K562 (cell line): Measurements from ENCODE around the gene EPB41L4B. TPM values are rescaled to one million over a fixed set of nuclear protein-coding genes. Genes with fewer than 3 reads are reported as not detected.

ENCODE experiments used
- ARID3A ChIP-seq: IDR thresholded peaks from 2 replicates; pipeline ENCODE4 v1.6.1; 2012; ENCODE audit warnings: low read depth, low read length, improper control_type of control experiment, borderline replicate concordance
- BRD9 ChIP-seq: fragments of 450-650 bp; IDR thresholded peaks from 2 replicates; pipeline ENCODE4 v1.6.1; 2018; ENCODE audit warnings: low read depth; ENCODE audit not compliant: partially characterized antibody
- MYNN ChIP-seq, 2 experiments: sonication (generic); formaldehyde crosslinking in 1 of 2; IDR thresholded peaks; 2 replicates each; pipeline versions ENCODE4 v1.5.0 to v1.6.1; 2016 to 2020; ENCODE audit warnings: antibody characterized with exemption in 1 of 2, missing genetic modification reagents in 1 of 2
- RERE ChIP-seq: sonication (generic); formaldehyde crosslinking; IDR thresholded peaks from 2 replicates; pipeline ENCODE4 v1.8.0; 2023; ENCODE audit warnings: missing genetic modification reagents, mild to moderate bottlenecking, borderline replicate concordance
- SOX6 ChIP-seq: fragments of 450-650 bp; IDR thresholded peaks from 2 replicates; pipeline ENCODE4 v1.6.1; 2014; ENCODE audit warnings: mild to moderate bottlenecking
- SRSF7 ChIP-seq: fragments of 200-400 bp; formaldehyde crosslinking; optimal IDR thresholded peaks from 2 replicates; pipeline ENCODE3; 2017; ENCODE audit warnings: mild to moderate bottlenecking, low read depth, low read length
- polyA plus RNA-seq, 8 experiments: library from polyadenylated mRNA; depleted of rRNA in 4 of 8; stranded (reverse) in 5 of 8; unstranded in 3 of 8; fragments of >200 nt; fragmentation: Nextera tagmentation in 2 of 8; fragmentation: Illumina TruSeq in 1 of 8; extraction: Ambion mirVana in 2 of 8; extraction: Trizol in 1 of 8; gene quantifications; 2 replicates each; pipeline versions ENCODE4 v1.2.1 to v1.2.3, GENCODE V29; 2011 to 2014; ENCODE audit warnings: inconsistent platforms in 1 of 8, missing spikeins in 1 of 8
- total RNA-seq, 7 experiments: library from RNA; depleted of rRNA in 6 of 7; stranded (reverse); fragments of >200 nt in 6 of 7; fragmentation: Illumina TruSeq in 2 of 7; extraction: Trizol in 2 of 7; gene quantifications; 2 replicates each; pipeline versions ENCODE4 v1.2.1 to v1.2.3, GENCODE V29; 2011 to 2021; ENCODE audit warnings: low replicate concordance in 1 of 7
- TF ChIP-seq, protein P1 (sequence below): IDR thresholded peaks from 2 replicates; pipeline ENCODE4 v1.6.1; 2011; ENCODE audit warnings: borderline replicate concordance, low read depth, mild to moderate bottlenecking, moderate library complexity, low read length; ENCODE audit not compliant: insufficient read depth, poor library complexity, severe bottlenecking
- TF ChIP-seq, protein P2 (sequence below): sonication (generic); formaldehyde crosslinking; IDR thresholded peaks from 2 replicates; pipeline ENCODE4 v1.8.1; 2023; ENCODE audit warnings: mild to moderate bottlenecking, missing genetic modification reagents

Gene EPB41L4B
- total and polyA plus RNA-seq, 9 of the 15 experiments (the other 6 are each of a cell fraction or from before 2014, with no cell fraction given): 0.09 to 0.38 (median 0.21) TPM

GRCh38 chr9:109168170-109168569 lies 152.7 kb downstream of the EPB41L4B start (continued):
- TF ChIP-seq SRSF7 (no peak), SOX6 (no peak), RERE (CRISPR knock-in tag) (no peak), BRD9 (no peak), MYNN (IDR thresholded peaks at IDR 0.05) (no peak), MYNN (CRISPR knock-in tag; IDR thresholded peaks at IDR 0.05) (no peak), ARID3A (no peak)
- TF ChIP-seq, protein P1, sequence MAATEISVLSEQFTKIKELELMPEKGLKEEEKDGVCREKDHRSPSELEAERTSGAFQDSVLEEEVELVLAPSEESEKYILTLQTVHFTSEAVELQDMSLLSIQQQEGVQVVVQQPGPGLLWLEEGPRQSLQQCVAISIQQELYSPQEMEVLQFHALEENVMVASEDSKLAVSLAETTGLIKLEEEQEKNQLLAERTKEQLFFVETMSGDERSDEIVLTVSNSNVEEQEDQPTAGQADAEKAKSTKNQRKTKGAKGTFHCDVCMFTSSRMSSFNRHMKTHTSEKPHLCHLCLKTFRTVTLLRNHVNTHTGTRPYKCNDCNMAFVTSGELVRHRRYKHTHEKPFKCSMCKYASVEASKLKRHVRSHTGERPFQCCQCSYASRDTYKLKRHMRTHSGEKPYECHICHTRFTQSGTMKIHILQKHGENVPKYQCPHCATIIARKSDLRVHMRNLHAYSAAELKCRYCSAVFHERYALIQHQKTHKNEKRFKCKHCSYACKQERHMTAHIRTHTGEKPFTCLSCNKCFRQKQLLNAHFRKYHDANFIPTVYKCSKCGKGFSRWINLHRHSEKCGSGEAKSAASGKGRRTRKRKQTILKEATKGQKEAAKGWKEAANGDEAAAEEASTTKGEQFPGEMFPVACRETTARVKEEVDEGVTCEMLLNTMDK: no peak
- TF ChIP-seq, protein P2, sequence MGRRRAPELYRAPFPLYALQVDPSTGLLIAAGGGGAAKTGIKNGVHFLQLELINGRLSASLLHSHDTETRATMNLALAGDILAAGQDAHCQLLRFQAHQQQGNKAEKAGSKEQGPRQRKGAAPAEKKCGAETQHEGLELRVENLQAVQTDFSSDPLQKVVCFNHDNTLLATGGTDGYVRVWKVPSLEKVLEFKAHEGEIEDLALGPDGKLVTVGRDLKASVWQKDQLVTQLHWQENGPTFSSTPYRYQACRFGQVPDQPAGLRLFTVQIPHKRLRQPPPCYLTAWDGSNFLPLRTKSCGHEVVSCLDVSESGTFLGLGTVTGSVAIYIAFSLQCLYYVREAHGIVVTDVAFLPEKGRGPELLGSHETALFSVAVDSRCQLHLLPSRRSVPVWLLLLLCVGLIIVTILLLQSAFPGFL (CRISPR knock-in tag): no peak
